ENCODE data around the gene CFAP73. TPM values are rescaled to one million over a fixed set of nuclear protein-coding genes. Genes with fewer than 3 reads are reported as not detected.
A peak's percentile ranks its signal among the peaks of the same experiment; 100 is the strongest.

Gene CFAP73
- total and polyA plus RNA-seq, 5 donors from 2014 or later = 0.42 TPM; not detected in 4

GRCh38 chr12:113106361-113106760 lies 43.2 kb upstream of the CFAP73 start:
- Mint-ChIP-seq H3K36me3 (no peaks in the 10 kb centered on the region), H3K9me3 (no peaks in the 10 kb centered on the region), H3K4me3 (peak overlapping the region in 2 of 4 donors; percentile 39 to 47), H3K27ac (peak overlapping the region in 2 of 3 donors; percentile 30 to 47), H3K27me3 (no peaks in the 10 kb centered on the region), H3K4me1 (peaks cover 0 to 22% (median 0%) of the 10 kb centered on the region in 4 donors)
- Histone ChIP-seq H3K27ac (ENCODE audit: insufficient read depth, low read length, poor library complexity, severe bottlenecking) (no peak overlapping the region), H3K4me1 (ENCODE audit: control insufficient read depth, insufficient read depth, low read length, poor library complexity, severe bottlenecking) (peaks cover 4% of the 10 kb centered on the region), H3K9me3 (ENCODE audit: control insufficient read depth in 2 of 2, low read length in 2 of 2) (no peaks in the 10 kb centered on the region), H3K27me3 (ENCODE audit: control insufficient read depth, insufficient read depth, low read length) (no peaks in the 10 kb centered on the region), H3K4me3 (ENCODE audit: low read depth, low read length) (no peak overlapping the region), H3K36me3 (ENCODE audit: control insufficient read depth, insufficient read depth, low read length) (no peaks in the 10 kb centered on the region)
- DNase-seq (no peak), ATAC-seq (ENCODE audit: low read depth in 2 of 2) (no peak)

GRCh38 chr12:113108308-113108707 lies 41.2 kb upstream of the CFAP73 start:
- no peaks in the 10 kb centered on the region for H3K9me3 ChIP-seq (ENCODE audit: control insufficient read depth in 2 of 2, low read length in 2 of 2)
- ATAC-seq (ENCODE audit: low read depth in 2 of 2) = no peak

GRCh38 chr12:113109360-113109759 lies 40.2 kb upstream of the CFAP73 start:
- no peaks in the 10 kb centered on the region for H3K36me3 ChIP-seq (ENCODE audit: control insufficient read depth, insufficient read depth, low read length)
- Mint-ChIP-seq H3K27ac (no peak overlapping the region), H3K27me3 (no peaks in the 10 kb centered on the region)

More at GRCh38 chr12:113108308-113108707, 41.2 kb upstream of the CFAP73 start:
- Mint-ChIP-seq H3K27ac (no peak overlapping the region), H3K9me3 (no peaks in the 10 kb centered on the region), H3K27me3 (no peaks in the 10 kb centered on the region), H3K36me3 (no peaks in the 10 kb centered on the region), H3K4me3 (no peak overlapping the region), H3K4me1 (peaks cover 0 to 18% (median 0%) of the 10 kb centered on the region in 4 donors)
- DNase-seq = no peak
- Histone ChIP-seq H3K27ac (ENCODE audit: insufficient read depth, low read length, poor library complexity, severe bottlenecking) (no peak overlapping the region), H3K36me3 (ENCODE audit: control insufficient read depth, insufficient read depth, low read length) (no peaks in the 10 kb centered on the region), H3K4me3 (ENCODE audit: low read depth, low read length) (no peak overlapping the region), H3K27me3 (ENCODE audit: control insufficient read depth, insufficient read depth, low read length) (no peaks in the 10 kb centered on the region), H3K4me1 (ENCODE audit: control insufficient read depth, insufficient read depth, low read length, poor library complexity, severe bottlenecking) (peaks cover 4% of the 10 kb centered on the region)

GRCh38 chr12:113109872-113110599 lies 39.5 kb upstream of the CFAP73 start:
- Mint-ChIP-seq H3K4me3 (no peak overlapping the region), H3K36me3 (no peaks in the 10 kb centered on the region), H3K4me1 (peaks cover 0 to 3% (median 0%) of the 10 kb centered on the region in 4 donors), H3K27me3 (no peaks in the 10 kb centered on the region), H3K9me3 (no peaks in the 10 kb centered on the region), H3K27ac (peak overlapping the region in 1 of 3 donors; percentile 5)
- no peaks in the 10 kb centered on the region for H3K4me1 ChIP-seq (ENCODE audit: control insufficient read depth, insufficient read depth, low read length, poor library complexity, severe bottlenecking)
- ATAC-seq (ENCODE audit: low read depth in 2 of 2) (no peak), DNase-seq (no peak)
- H3K27me3 ChIP-seq (ENCODE audit: control insufficient read depth, insufficient read depth, low read length) = no peaks in the 10 kb centered on the region
- no peak overlapping the region for H3K27ac ChIP-seq (ENCODE audit: insufficient read depth, low read length, poor library complexity, severe bottlenecking)
- H3K36me3 ChIP-seq (ENCODE audit: control insufficient read depth, insufficient read depth, low read length) = no peaks in the 10 kb centered on the region
- H3K9me3 ChIP-seq (ENCODE audit: control insufficient read depth in 2 of 2, low read length in 2 of 2) = no peaks in the 10 kb centered on the region
- no peak overlapping the region for H3K4me3 ChIP-seq (ENCODE audit: low read depth, low read length)

More at GRCh38 chr12:113109360-113109759, 40.2 kb upstream of the CFAP73 start:
- no peaks in the 10 kb centered on the region for H3K36me3 Mint-ChIP-seq
- no peaks in the 10 kb centered on the region for H3K27me3 ChIP-seq (ENCODE audit: control insufficient read depth, insufficient read depth, low read length)
- no peak for ATAC-seq (ENCODE audit: low read depth in 2 of 2)
- H3K27ac ChIP-seq (ENCODE audit: insufficient read depth, low read length, poor library complexity, severe bottlenecking) = no peak overlapping the region
- peaks cover 0 to 9% (median 0%) of the 10 kb centered on the region in 4 donors for H3K4me1 Mint-ChIP-seq
- no peak for DNase-seq
- H3K4me3 Mint-ChIP-seq = no peak overlapping the region
- no peak overlapping the region for H3K4me3 ChIP-seq (ENCODE audit: low read depth, low read length)
- no peaks in the 10 kb centered on the region for H3K9me3 Mint-ChIP-seq
- H3K4me1 ChIP-seq (ENCODE audit: control insufficient read depth, insufficient read depth, low read length, poor library complexity, severe bottlenecking) = no peaks in the 10 kb centered on the region
- no peaks in the 10 kb centered on the region for H3K9me3 ChIP-seq (ENCODE audit: control insufficient read depth in 2 of 2, low read length in 2 of 2)

- Mint-ChIP-seq H3K27me3 (no peaks in the 10 kb centered on the region), H3K9me3 (no peaks in the 10 kb centered on the region), H3K27ac (no peak overlapping the region), H3K4me1 (peaks cover 0 to 2% (median 0%) of the 10 kb centered on the region in 4 donors), H3K4me3 (no peak overlapping the region), H3K36me3 (no peaks in the 10 kb centered on the region)
- no peaks in the 10 kb centered on the region for H3K4me1 ChIP-seq (ENCODE audit: control insufficient read depth, insufficient read depth, low read length, poor library complexity, severe bottlenecking)
- H3K9me3 ChIP-seq (ENCODE audit: control insufficient read depth in 2 of 2, low read length in 2 of 2) = no peaks in the 10 kb centered on the region
- H3K36me3 ChIP-seq (ENCODE audit: control insufficient read depth, insufficient read depth, low read length) = no peaks in the 10 kb centered on the region
- DNase-seq (no peak), ATAC-seq (ENCODE audit: low read depth in 2 of 2) (no peak)
- no peak overlapping the region for H3K4me3 ChIP-seq (ENCODE audit: low read depth, low read length)
- H3K27ac ChIP-seq (ENCODE audit: insufficient read depth, low read length, poor library complexity, severe bottlenecking) = no peak overlapping the region
- H3K27me3 ChIP-seq (ENCODE audit: control insufficient read depth, insufficient read depth, low read length) = no peaks in the 10 kb centered on the region
Observed at GRCh38 chr12:113111247-113111646, 38.3 kb upstream of the CFAP73 start.

DNA sequence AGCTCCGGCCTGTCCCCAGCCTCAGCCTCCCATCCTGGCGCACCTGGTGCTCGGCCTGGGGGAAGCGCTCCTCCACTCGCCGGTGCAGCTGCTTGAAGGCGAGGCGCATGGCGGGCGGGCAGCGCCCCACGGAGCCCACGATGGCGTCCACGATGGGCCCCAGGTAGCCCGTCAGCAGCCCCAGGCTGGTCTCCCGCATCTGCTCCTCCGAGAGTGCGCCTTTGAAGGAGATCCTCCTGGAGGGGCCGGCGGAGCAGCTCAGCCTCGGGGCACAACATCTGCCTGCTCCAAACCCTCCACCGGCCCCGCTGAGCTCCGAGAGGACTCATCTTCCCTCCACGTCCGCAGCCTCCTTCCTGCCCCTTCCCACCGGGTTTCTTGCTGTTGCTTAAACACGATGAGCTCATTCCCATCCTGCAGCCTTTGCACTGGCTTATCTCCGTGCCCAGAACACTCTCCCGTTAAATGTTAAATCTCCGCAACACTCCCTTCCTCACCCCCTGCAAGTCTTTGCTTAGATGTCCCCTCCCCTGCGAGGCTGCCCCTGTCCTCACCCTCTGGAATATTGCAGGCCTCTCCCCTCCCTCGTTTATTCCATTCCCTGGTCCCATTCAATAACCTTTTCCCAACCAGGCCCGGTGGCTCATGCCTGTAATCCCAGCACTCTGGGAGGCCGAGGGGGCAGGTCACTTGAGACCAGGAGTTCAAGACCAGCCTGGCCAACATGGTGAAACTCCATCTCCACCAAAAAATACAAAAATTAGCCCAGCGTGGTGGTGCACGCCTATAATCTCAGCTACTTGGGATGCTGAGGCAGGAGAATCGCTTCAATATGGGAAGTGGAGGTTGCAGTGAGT lies 37.3 kb upstream of the CFAP73 start:
- H3K4me1 Mint-ChIP-seq = peaks cover 0 to 2% (median 0%) of the 10 kb centered on the region in 4 donors
- ATAC-seq (ENCODE audit: low read depth in 2 of 2) (no peak), DNase-seq (no peak)
- Histone ChIP-seq H3K27me3 (ENCODE audit: control insufficient read depth, insufficient read depth, low read length) (no peaks in the 10 kb centered on the region), H3K4me1 (ENCODE audit: control insufficient read depth, insufficient read depth, low read length, poor library complexity, severe bottlenecking) (no peaks in the 10 kb centered on the region), H3K9me3 (ENCODE audit: control insufficient read depth in 2 of 2, low read length in 2 of 2) (no peaks in the 10 kb centered on the region), H3K27ac (ENCODE audit: insufficient read depth, low read length, poor library complexity, severe bottlenecking) (no peak overlapping the region), H3K36me3 (ENCODE audit: control insufficient read depth, insufficient read depth, low read length) (no peaks in the 10 kb centered on the region), H3K4me3 (ENCODE audit: low read depth, low read length) (no peak overlapping the region)
- no peaks in the 10 kb centered on the region for H3K36me3 Mint-ChIP-seq
- H3K27me3 Mint-ChIP-seq = no peaks in the 10 kb centered on the region
- H3K4me3 Mint-ChIP-seq = no peak overlapping the region
- H3K9me3 Mint-ChIP-seq = peaks cover 0 to 1% (median 0%) of the 10 kb centered on the region in 7 donors
- H3K27ac Mint-ChIP-seq = no peak overlapping the region

DNA sequence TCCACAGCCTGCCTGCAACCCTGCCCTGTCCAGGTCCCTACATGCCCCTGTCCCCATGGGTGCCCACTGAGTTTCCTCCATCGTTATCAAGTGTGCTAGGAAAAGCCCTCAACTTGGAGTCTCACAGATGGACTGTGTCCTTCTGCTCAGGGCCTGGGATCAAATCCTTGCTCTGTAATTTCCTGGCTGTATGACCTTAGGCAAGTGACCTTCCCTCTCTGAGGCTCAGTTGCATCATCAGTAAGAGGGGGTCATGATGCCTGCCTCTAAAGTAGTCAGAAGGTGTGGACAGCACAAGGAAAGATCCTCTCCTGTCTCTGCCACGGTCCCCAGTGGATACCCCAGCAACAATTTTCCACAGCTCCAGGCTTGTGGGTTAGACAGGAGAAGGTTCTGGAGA lies 36.1 kb upstream of the CFAP73 start:
- Mint-ChIP-seq H3K27ac (no peak overlapping the region), H3K27me3 (no peaks in the 10 kb centered on the region), H3K4me3 (no peak overlapping the region), H3K36me3 (no peaks in the 10 kb centered on the region), H3K9me3 (peaks cover 0 to 1% (median 0%) of the 10 kb centered on the region in 7 donors), H3K4me1 (peaks cover 0 to 2% (median 0%) of the 10 kb centered on the region in 4 donors)
- ATAC-seq (ENCODE audit: low read depth in 2 of 2) = no peak
- H3K27ac ChIP-seq (ENCODE audit: insufficient read depth, low read length, poor library complexity, severe bottlenecking) = no peak overlapping the region
- no peak for DNase-seq
- H3K4me3 ChIP-seq (ENCODE audit: low read depth, low read length) = no peak overlapping the region
- no peaks in the 10 kb centered on the region for H3K4me1 ChIP-seq (ENCODE audit: control insufficient read depth, insufficient read depth, low read length, poor library complexity, severe bottlenecking)
- no peaks in the 10 kb centered on the region for H3K36me3 ChIP-seq (ENCODE audit: control insufficient read depth, insufficient read depth, low read length)
- no peaks in the 10 kb centered on the region for H3K9me3 ChIP-seq (ENCODE audit: control insufficient read depth in 2 of 2, low read length in 2 of 2)
- no peaks in the 10 kb centered on the region for H3K27me3 ChIP-seq (ENCODE audit: control insufficient read depth, insufficient read depth, low read length)

All from CD4-positive, CD25-positive, alpha-beta regulatory T cell (primary cell).